Activated gamma-delta T cell treated with anti-CD3 and anti-CD28 coated beads, Interleukin-2, amount 50 U/mL, for 16 hours (primary cell): Measurements from ENCODE around the gene USP17L22.
"Not testable (repeated sequence)": the region's sequence is repeated elsewhere in the genome, so short reads cannot be mapped to it uniquely, and the experiment has no call there.

Source experiments
- DNase-seq: peaks from one replicate; pipeline ENCODE4 v3.0.0-alpha.2; 2020; ENCODE audit warnings: low read depth

Gene USP17L22

GRCh38 chr4:9267319-9267718 is at the start of gene USP17L22:
Gene USP17L22, plus strand, starts transcription at chr4:9267619. Its CDS starts 0 bp downstream, at chr4:9267619.
- not testable (repeated sequence) for DNase-seq

- DNase-seq: not testable (repeated sequence)
Observed at GRCh38 chr4:9219852-9220251, 47.6 kb upstream of the USP17L22 start, which contains the start of gene USP17L12. Gene USP17L12, plus strand, starts transcription at chr4:9220152. Its CDS starts 0 bp downstream, at chr4:9220152.

GRCh38 chr4:9224596-9224995 is 42.8 kb upstream of the USP17L22 start, which contains the start of gene USP17L13:
Gene USP17L13, plus strand, starts transcription at chr4:9224896. Its CDS starts 0 bp downstream, at chr4:9224896.
- DNase-seq: not testable (repeated sequence)

- DNase-seq: not testable (repeated sequence)
Observed at GRCh38 chr4:9230249-9230648, 37.2 kb upstream of the USP17L22 start.

- DNase-seq: not testable (repeated sequence)
Observed at GRCh38 chr4:9234085-9234484, 33.3 kb upstream of the USP17L22 start, which contains the start of gene USP17L15. Gene USP17L15, plus strand, starts transcription at chr4:9234385. Its CDS starts 0 bp downstream, at chr4:9234385.

- not testable (repeated sequence) for DNase-seq
Observed at GRCh38 chr4:9238461-9238860, 29.0 kb upstream of the USP17L22 start.

- DNase-seq: not testable (repeated sequence)
Observed at GRCh38 chr4:9243579-9243978, 23.8 kb upstream of the USP17L22 start, which contains the start of gene USP17L17. Gene USP17L17, plus strand, starts transcription at chr4:9243879. Its CDS starts 0 bp downstream, at chr4:9243879.

- DNase-seq: not testable (repeated sequence)
Observed at GRCh38 chr4:9247953-9248680, 19.3 kb upstream of the USP17L22 start, which contains the start of gene USP17L18. Gene USP17L18, plus strand, starts transcription at chr4:9248630. Its CDS starts 0 bp downstream, at chr4:9248630.

GRCh38 chr4:9253078-9253477 is 14.3 kb upstream of the USP17L22 start, which contains the start of gene USP17L19:
Gene USP17L19, plus strand, starts transcription at chr4:9253378. Its CDS starts 0 bp downstream, at chr4:9253378.
- not testable (repeated sequence) for DNase-seq

- DNase-seq: not testable (repeated sequence)
Observed at GRCh38 chr4:9257824-9258223, 9.6 kb upstream of the USP17L22 start, which contains the start of gene USP17L20. Gene USP17L20, plus strand, starts transcription at chr4:9258124. Its CDS starts 0 bp downstream, at chr4:9258124.

- not testable (repeated sequence) for DNase-seq
Observed at GRCh38 chr4:9262572-9262971, 4.8 kb upstream of the USP17L22 start, which contains the start of gene USP17L21. Gene USP17L21, plus strand, starts transcription at chr4:9262872. Its CDS starts 0 bp downstream, at chr4:9262872.

GRCh38 chr4:9271719-9272118 is 4.3 kb downstream of the USP17L22 start:
- peak; percentile 1 for DNase-seq
